NT2/D1 (cell line): ENCODE measurements around the gene GSK3B.

Experiments used
- SUZ12 ChIP-seq: IDR thresholded peaks from 2 replicates; pipeline ENCODE4 v1.6.1; 2011; ENCODE audit not compliant: insufficient read length, insufficient read depth; ENCODE audit errors: extremely low read depth
- ZNF274 ChIP-seq: IDR thresholded peaks from 2 replicates; pipeline ENCODE4 v1.6.1; 2011; ENCODE audit warnings: mild to moderate bottlenecking, low read depth, low read length

- no peak for TF ChIP-seq ZNF274
- no peak for TF ChIP-seq SUZ12
These were observed 274.4 kb downstream of the GSK3B start for GRCh38 chr3:119819806-119820205.
